Fibroblast of lung (primary cell): Measurements from ENCODE around the gene SPATA33. TPM values are rescaled to one million over a fixed set of nuclear protein-coding genes. Genes with fewer than 3 reads are reported as not detected.

Experiments
- DNase-seq, 2 donors: peaks; one replicate each; pipeline versions ENCODE4 v3.0.0 to v3.0.0-alpha.2; 2010; ENCODE audit warnings: low read depth in 2 of 2
- H2AFZ ChIP-seq: 2 replicates; pipeline ENCODE4 v1.5.1; 2012; ENCODE audit warnings: low read length, control low read depth, inconsistent platforms
- H3K27ac ChIP-seq: 2 replicates; pipeline ENCODE4 v1.5.1; 2011; ENCODE audit warnings: low read length, control low read depth; ENCODE audit not compliant: insufficient read depth
- H3K27me3 ChIP-seq: 2 replicates; pipeline ENCODE4 v1.5.1; 2011; ENCODE audit warnings: mild to moderate bottlenecking, low read length; ENCODE audit not compliant: control insufficient read depth, insufficient read depth
- H3K36me3 ChIP-seq: 2 replicates; pipeline ENCODE4 v1.5.1; 2011; ENCODE audit warnings: low read length; ENCODE audit not compliant: control insufficient read depth, insufficient read depth
- H3K4me1 ChIP-seq: 2 replicates; pipeline ENCODE4 v1.5.1; 2011; ENCODE audit warnings: low read length; ENCODE audit not compliant: control insufficient read depth, insufficient read depth; ENCODE audit errors: extremely low read depth
- H3K4me2 ChIP-seq: 2 replicates; pipeline ENCODE4 v1.5.1; 2011; ENCODE audit warnings: low read length, control low read depth; ENCODE audit not compliant: insufficient read depth; ENCODE audit errors: extremely low read depth
- H3K4me3 ChIP-seq, 4 experiments: fragments of 200-600 bp in 1 of 4; sonication (generic) in 1 of 4; replicated peaks in 1 of 4; 2 replicates each; pipeline ENCODE4 v1.5.1; 2011 to 2016; ENCODE audit warnings: low read length in 4 of 4, low read depth in 3 of 4, mild to moderate bottlenecking in 3 of 4, control low read depth in 2 of 4, inconsistent platforms in 1 of 4, mixed read lengths in 1 of 4; ENCODE audit not compliant: insufficient read depth in 1 of 4; ENCODE audit errors: control extremely low read depth in 1 of 4
- H3K79me2 ChIP-seq: 2 replicates; pipeline ENCODE4 v1.5.1; 2012; ENCODE audit warnings: mild to moderate bottlenecking, low read length, inconsistent platforms; ENCODE audit not compliant: control insufficient read depth, insufficient read depth
- H3K9ac ChIP-seq: 2 replicates; pipeline ENCODE4 v1.5.1; 2011; ENCODE audit warnings: mild to moderate bottlenecking, low read length, control low read depth; ENCODE audit not compliant: insufficient read depth
- H3K9me3 ChIP-seq: 2 replicates; pipeline ENCODE4 v1.5.1; 2012; ENCODE audit warnings: low read depth, low read length; ENCODE audit not compliant: control insufficient read depth, insufficient read depth
- H4K20me1 ChIP-seq: 2 replicates; pipeline ENCODE4 v1.5.1; 2011; ENCODE audit warnings: low read length; ENCODE audit not compliant: control insufficient read depth, insufficient read depth; ENCODE audit errors: extremely low read depth
- CTCF ChIP-seq, 2 donors: IDR thresholded peaks in 1 of 2; conservative IDR thresholded peaks in 1 of 2; 1 replicate in 1 of 2; 2 replicates in 1 of 2; pipeline ENCODE4 v1.5.1; 2011 to 2012; ENCODE audit warnings: low read length in 2 of 2, control low read depth in 1 of 2, inconsistent platforms in 1 of 2, low read depth in 1 of 2, mild to moderate bottlenecking in 1 of 2
- EZH2 ChIP-seq: IDR thresholded peaks from 2 replicates; pipeline ENCODE4 v1.5.1; 2012; ENCODE audit warnings: low read length, control low read depth, mild to moderate bottlenecking; ENCODE audit errors: missing control alignments
- polyA minus RNA-seq: library from RNA; depleted of rRNA, polyadenylated mRNA; stranded (reverse); fragments of >200 nt; gene quantifications from 2 replicates; pipeline ENCODE4 v1.2.3, GENCODE V29; 2011; ENCODE audit warnings: low replicate concordance
- polyA plus RNA-seq, 2 donors: library from polyadenylated mRNA; depleted of rRNA in 1 of 2; stranded (reverse) in 1 of 2; unstranded in 1 of 2; fragments of >200 nt; gene quantifications; 2 replicates each; pipeline ENCODE4 v1.2.1, GENCODE V29; 2011 to 2012; ENCODE audit warnings: missing spikeins in 1 of 2
- total RNA-seq: library from RNA; depleted of rRNA; stranded (reverse); fragments of >200 nt; gene quantifications from 2 replicates; pipeline ENCODE4 v1.2.1, GENCODE V29; 2014

SPATA33 gene
- total RNA-seq (1.5 and 2.0 TPM in 2 replicates), polyA plus RNA-seq (2.8 and 5.2 TPM in 2 replicates), polyA minus RNA-seq (1.0 and 4.3 TPM in 2 replicates)
- 3.3 and 6.9 TPM in 2 replicates for polyA plus RNA-seq (2012)

GRCh38 chr16:89657442-89658220 lies at the start of gene SPATA33, which contains the start of gene CHMP1A:
SPATA33 (plus strand) TSS chr16:89657836; CDS start chr16:89657912, 76 bp downstream.
CHMP1A (minus strand) TSS chr16:89657708; CDS start chr16:89657588, 120 bp downstream.
- Histone ChIP-seq H3K27ac (peak within 1 kb of the TSS; percentile 91), H2AFZ (peak within 1 kb of the TSS; percentile 91), H3K9ac (peak within 1 kb of the TSS; percentile 95), H4K20me1 (no peaks in the 10 kb centered on the region), H3K4me3 (peak within 1 kb of the TSS; percentile 70 to 92 (median 81)), H3K4me2 (peak within 1 kb of the TSS; percentile 83), H3K27me3 (no peaks in the 10 kb centered on the region), H3K4me1 (peaks cover 4% of the 10 kb centered on the region), H3K36me3 (peaks cover 2% of the 10 kb centered on the region), H3K9me3 (no peaks in the 10 kb centered on the region), H3K79me2 (peaks cover 47% of the 10 kb centered on the region)
- DNase-seq = peak; percentile 72 to 84
- TF ChIP-seq EZH2 (no peak), CTCF (conservative IDR thresholded peaks at IDR 0.05 in 1 of 2, IDR thresholded peaks at IDR 0.05 in 1 of 2; ENCODE audit: low read depth in 1 of 2, low read length in 2 of 2) (no peak)

DNA sequence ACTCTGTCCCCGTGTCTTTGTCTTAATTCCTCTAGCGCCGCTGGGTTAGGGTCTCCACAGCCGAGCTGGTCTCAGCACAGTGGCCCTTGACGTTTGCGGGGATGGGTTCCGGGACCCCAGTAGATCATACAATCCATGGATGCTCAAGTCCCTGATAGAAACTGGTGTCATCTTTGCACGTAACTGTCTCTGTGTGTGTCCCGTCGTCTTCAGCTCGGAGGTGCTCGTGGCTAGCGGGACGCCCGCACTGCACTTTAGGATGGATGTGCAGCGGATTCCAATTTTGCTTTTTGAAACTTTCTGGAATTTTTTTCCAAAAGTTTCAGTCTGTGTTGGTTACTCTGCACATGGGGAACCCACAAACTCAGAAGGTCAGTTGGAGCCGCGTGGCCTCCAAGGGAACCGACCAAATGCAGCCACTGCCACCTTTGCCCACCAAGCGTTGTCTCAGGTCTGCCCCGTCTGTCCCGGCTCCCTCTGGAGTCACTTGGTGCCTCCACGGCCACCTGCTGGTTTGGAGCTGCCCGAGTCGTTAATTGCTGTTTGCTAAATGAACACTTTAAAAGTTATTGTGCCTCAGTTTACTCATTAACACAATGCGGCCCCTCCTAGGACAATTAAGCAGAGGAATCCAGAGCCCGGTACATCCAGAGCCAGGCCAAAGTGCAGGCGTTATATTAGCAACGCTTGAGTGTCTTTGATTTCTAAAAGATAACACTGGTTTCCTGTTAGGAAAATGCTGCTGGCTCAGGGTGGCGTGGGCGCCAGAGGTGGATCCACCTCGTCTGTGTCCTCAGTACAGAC lies 49.5 kb upstream of the SPATA33 start:
- Histone ChIP-seq H3K79me2 (no peaks in the 10 kb centered on the region), H2AFZ (no peak overlapping the region), H4K20me1 (no peaks in the 10 kb centered on the region), H3K4me2 (no peak overlapping the region), H3K4me3 (no peak overlapping the region), H3K4me1 (peaks cover under 1% of the 10 kb centered on the region), H3K36me3 (no peaks in the 10 kb centered on the region), H3K27ac (no peak overlapping the region), H3K27me3 (no peaks in the 10 kb centered on the region), H3K9ac (no peak overlapping the region), H3K9me3 (no peaks in the 10 kb centered on the region)
- DNase-seq = no peak
- no peak for TF ChIP-seq EZH2
- no peak for TF ChIP-seq CTCF (conservative IDR thresholded peaks at IDR 0.05 in 1 of 2, IDR thresholded peaks at IDR 0.05 in 1 of 2; ENCODE audit: low read depth in 1 of 2, low read length in 2 of 2)

GRCh38 chr16:89610108-89610453 lies 47.6 kb upstream of the SPATA33 start:
- Histone ChIP-seq H3K79me2 (no peaks in the 10 kb centered on the region), H3K9ac (no peak overlapping the region), H4K20me1 (no peaks in the 10 kb centered on the region), H3K27me3 (no peaks in the 10 kb centered on the region), H3K4me1 (no peaks in the 10 kb centered on the region), H2AFZ (no peak overlapping the region), H3K4me3 (no peak overlapping the region), H3K9me3 (no peaks in the 10 kb centered on the region), H3K4me2 (no peak overlapping the region), H3K27ac (no peak overlapping the region), H3K36me3 (no peaks in the 10 kb centered on the region)
- no peak for DNase-seq
- TF ChIP-seq EZH2 (no peak), CTCF (conservative IDR thresholded peaks at IDR 0.05 in 1 of 2, IDR thresholded peaks at IDR 0.05 in 1 of 2; ENCODE audit: low read depth in 1 of 2, low read length in 2 of 2) (no peak)
